WTC11 (cell line): ENCODE data around the gene AGER.

Source experiments
- NR3C1 ChIP-seq: sonication (generic); formaldehyde crosslinking; conservative IDR thresholded peaks from 2 replicates; pipeline ENCODE4 v1.8.1; 2023; ENCODE audit warnings: low read depth, mild to moderate bottlenecking, missing genetic modification reagents
- SOX15 ChIP-seq: fragments of 250-450 bp; sonication (Bioruptor Pico); IDR thresholded peaks from 2 replicates; pipeline ENCODE4 v1.9.0; 2021; ENCODE audit warnings: mild to moderate bottlenecking
- SP1 ChIP-seq: sonication (generic); formaldehyde crosslinking; conservative IDR thresholded peaks from 2 replicates; pipeline ENCODE4 v1.8.1; 2022; ENCODE audit warnings: missing genetic modification reagents
- TCF7 ChIP-seq: sonication (generic); formaldehyde crosslinking; IDR thresholded peaks from 2 replicates; pipeline ENCODE4 v1.8.0; 2022; ENCODE audit warnings: mild to moderate bottlenecking, low read depth, missing genetic modification reagents, moderate library complexity
- TEAD1 ChIP-seq: sonication (generic); formaldehyde crosslinking; IDR thresholded peaks from 2 replicates; pipeline ENCODE4 v1.8.0; 2022; ENCODE audit warnings: mild to moderate bottlenecking, missing genetic modification reagents
- TEAD4 ChIP-seq: sonication (generic); formaldehyde crosslinking; IDR thresholded peaks from 2 replicates; pipeline ENCODE4 v1.8.0; 2022; ENCODE audit warnings: mild to moderate bottlenecking, missing genetic modification reagents
- TF ChIP-seq, protein P1 (sequence below): fragments of 200-600 bp; IDR thresholded peaks from 2 replicates; pipeline ENCODE4 v1.8.0; 2022; ENCODE audit warnings: antibody characterized with exemption
- TF ChIP-seq, protein P2 (sequence below): sonication (generic); formaldehyde crosslinking; IDR thresholded peaks from 2 replicates; pipeline ENCODE4 v1.8.0; 2022; ENCODE audit warnings: missing genetic modification reagents
- TF ChIP-seq, protein P3 (sequence below): sonication (generic); formaldehyde crosslinking; IDR thresholded peaks from 2 replicates; pipeline ENCODE4 v1.8.0; 2022; ENCODE audit warnings: mild to moderate bottlenecking, missing genetic modification reagents
- TF ChIP-seq, protein P4 (sequence below): sonication (generic); formaldehyde crosslinking; IDR thresholded peaks from 2 replicates; pipeline ENCODE4 v1.8.0; 2022; ENCODE audit warnings: mild to moderate bottlenecking, missing genetic modification reagents
- TF ChIP-seq, protein P5 (sequence below): fragments of 250-450 bp; sonication (Bioruptor Pico); IDR thresholded peaks from 2 replicates; pipeline ENCODE4 v2.1.2; 2022; ENCODE audit warnings: mild to moderate bottlenecking, moderate library complexity
- TF ChIP-seq, protein P6 (sequence below): sonication (generic); formaldehyde crosslinking; IDR thresholded peaks from 2 replicates; pipeline ENCODE4 v1.8.1; 2023; ENCODE audit warnings: mild to moderate bottlenecking, missing genetic modification reagents
- TF ChIP-seq, protein P7 (sequence below): sonication (generic); formaldehyde crosslinking; IDR thresholded peaks from 2 replicates; pipeline ENCODE4 v1.8.0; 2023; ENCODE audit warnings: mild to moderate bottlenecking, missing genetic modification reagents

DNA sequence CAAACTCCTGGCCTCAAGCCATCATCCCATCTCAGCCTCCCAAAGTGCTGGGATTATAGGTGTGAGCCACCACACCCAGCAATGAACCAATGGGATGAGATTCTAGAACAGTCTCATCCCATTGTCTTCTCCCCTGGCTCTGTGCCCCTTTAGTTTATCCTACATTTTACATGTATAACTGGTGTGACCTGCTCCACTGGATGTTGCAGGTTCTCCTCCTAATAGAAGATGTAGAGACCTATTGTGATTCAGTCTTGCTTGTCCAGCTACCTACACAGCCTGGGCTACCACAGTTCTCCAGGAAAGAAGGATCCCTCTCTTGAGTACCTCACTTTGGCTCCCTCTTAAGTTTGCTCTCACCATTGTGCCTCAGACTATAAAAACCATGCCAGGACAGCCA, 51.9 kb downstream of the AGER start:
- TF ChIP-seq, protein P1, sequence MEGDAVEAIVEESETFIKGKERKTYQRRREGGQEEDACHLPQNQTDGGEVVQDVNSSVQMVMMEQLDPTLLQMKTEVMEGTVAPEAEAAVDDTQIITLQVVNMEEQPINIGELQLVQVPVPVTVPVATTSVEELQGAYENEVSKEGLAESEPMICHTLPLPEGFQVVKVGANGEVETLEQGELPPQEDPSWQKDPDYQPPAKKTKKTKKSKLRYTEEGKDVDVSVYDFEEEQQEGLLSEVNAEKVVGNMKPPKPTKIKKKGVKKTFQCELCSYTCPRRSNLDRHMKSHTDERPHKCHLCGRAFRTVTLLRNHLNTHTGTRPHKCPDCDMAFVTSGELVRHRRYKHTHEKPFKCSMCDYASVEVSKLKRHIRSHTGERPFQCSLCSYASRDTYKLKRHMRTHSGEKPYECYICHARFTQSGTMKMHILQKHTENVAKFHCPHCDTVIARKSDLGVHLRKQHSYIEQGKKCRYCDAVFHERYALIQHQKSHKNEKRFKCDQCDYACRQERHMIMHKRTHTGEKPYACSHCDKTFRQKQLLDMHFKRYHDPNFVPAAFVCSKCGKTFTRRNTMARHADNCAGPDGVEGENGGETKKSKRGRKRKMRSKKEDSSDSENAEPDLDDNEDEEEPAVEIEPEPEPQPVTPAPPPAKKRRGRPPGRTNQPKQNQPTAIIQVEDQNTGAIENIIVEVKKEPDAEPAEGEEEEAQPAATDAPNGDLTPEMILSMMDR, result no peak
- TF ChIP-seq, protein P2, sequence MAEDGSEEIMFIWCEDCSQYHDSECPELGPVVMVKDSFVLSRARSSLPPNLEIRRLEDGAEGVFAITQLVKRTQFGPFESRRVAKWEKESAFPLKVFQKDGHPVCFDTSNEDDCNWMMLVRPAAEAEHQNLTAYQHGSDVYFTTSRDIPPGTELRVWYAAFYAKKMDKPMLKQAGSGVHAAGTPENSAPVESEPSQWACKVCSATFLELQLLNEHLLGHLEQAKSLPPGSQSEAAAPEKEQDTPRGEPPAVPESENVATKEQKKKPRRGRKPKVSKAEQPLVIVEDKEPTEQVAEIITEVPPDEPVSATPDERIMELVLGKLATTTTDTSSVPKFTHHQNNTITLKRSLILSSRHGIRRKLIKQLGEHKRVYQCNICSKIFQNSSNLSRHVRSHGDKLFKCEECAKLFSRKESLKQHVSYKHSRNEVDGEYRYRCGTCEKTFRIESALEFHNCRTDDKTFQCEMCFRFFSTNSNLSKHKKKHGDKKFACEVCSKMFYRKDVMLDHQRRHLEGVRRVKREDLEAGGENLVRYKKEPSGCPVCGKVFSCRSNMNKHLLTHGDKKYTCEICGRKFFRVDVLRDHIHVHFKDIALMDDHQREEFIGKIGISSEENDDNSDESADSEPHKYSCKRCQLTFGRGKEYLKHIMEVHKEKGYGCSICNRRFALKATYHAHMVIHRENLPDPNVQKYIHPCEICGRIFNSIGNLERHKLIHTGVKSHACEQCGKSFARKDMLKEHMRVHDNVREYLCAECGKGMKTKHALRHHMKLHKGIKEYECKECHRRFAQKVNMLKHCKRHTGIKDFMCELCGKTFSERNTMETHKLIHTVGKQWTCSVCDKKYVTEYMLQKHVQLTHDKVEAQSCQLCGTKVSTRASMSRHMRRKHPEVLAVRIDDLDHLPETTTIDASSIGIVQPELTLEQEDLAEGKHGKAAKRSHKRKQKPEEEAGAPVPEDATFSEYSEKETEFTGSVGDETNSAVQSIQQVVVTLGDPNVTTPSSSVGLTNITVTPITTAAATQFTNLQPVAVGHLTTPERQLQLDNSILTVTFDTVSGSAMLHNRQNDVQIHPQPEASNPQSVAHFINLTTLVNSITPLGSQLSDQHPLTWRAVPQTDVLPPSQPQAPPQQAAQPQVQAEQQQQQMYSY (CRISPR knock-in tag), result no peak
- TF ChIP-seq, protein P3, sequence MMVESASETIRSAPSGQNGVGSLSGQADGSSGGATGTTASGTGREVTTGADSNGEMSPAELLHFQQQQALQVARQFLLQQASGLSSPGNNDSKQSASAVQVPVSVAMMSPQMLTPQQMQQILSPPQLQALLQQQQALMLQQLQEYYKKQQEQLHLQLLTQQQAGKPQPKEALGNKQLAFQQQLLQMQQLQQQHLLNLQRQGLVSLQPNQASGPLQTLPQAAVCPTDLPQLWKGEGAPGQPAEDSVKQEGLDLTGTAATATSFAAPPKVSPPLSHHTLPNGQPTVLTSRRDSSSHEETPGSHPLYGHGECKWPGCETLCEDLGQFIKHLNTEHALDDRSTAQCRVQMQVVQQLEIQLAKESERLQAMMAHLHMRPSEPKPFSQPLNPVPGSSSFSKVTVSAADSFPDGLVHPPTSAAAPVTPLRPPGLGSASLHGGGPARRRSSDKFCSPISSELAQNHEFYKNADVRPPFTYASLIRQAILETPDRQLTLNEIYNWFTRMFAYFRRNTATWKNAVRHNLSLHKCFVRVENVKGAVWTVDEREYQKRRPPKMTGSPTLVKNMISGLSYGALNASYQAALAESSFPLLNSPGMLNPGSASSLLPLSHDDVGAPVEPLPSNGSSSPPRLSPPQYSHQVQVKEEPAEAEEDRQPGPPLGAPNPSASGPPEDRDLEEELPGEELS (CRISPR knock-in tag), result no peak
- TF ChIP-seq TCF7 (CRISPR knock-in tag) (no peak), NR3C1 (CRISPR knock-in tag) (no peak), TEAD1 (no peak), SOX15 (CRISPR knock-in tag) (no peak), TEAD4 (CRISPR knock-in tag) (no peak), SP1 (CRISPR knock-in tag) (no peak)
- TF ChIP-seq, protein P4, sequence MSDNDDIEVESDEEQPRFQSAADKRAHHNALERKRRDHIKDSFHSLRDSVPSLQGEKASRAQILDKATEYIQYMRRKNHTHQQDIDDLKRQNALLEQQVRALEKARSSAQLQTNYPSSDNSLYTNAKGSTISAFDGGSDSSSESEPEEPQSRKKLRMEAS, result no peak
- TF ChIP-seq, protein P5, sequence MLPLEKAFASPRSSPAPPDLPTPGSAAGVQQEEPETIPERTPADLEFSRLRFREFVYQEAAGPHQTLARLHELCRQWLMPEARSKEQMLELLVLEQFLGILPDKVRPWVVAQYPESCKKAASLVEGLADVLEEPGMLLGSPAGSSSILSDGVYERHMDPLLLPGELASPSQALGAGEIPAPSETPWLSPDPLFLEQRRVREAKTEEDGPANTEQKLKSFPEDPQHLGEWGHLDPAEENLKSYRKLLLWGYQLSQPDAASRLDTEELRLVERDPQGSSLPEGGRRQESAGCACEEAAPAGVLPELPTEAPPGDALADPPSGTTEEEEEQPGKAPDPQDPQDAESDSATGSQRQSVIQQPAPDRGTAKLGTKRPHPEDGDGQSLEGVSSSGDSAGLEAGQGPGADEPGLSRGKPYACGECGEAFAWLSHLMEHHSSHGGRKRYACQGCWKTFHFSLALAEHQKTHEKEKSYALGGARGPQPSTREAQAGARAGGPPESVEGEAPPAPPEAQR (CRISPR knock-in tag), result no peak
- TF ChIP-seq, protein P6, sequence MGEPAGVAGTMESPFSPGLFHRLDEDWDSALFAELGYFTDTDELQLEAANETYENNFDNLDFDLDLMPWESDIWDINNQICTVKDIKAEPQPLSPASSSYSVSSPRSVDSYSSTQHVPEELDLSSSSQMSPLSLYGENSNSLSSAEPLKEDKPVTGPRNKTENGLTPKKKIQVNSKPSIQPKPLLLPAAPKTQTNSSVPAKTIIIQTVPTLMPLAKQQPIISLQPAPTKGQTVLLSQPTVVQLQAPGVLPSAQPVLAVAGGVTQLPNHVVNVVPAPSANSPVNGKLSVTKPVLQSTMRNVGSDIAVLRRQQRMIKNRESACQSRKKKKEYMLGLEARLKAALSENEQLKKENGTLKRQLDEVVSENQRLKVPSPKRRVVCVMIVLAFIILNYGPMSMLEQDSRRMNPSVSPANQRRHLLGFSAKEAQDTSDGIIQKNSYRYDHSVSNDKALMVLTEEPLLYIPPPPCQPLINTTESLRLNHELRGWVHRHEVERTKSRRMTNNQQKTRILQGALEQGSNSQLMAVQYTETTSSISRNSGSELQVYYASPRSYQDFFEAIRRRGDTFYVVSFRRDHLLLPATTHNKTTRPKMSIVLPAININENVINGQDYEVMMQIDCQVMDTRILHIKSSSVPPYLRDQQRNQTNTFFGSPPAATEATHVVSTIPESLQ, result no peak
- TF ChIP-seq, protein P7, sequence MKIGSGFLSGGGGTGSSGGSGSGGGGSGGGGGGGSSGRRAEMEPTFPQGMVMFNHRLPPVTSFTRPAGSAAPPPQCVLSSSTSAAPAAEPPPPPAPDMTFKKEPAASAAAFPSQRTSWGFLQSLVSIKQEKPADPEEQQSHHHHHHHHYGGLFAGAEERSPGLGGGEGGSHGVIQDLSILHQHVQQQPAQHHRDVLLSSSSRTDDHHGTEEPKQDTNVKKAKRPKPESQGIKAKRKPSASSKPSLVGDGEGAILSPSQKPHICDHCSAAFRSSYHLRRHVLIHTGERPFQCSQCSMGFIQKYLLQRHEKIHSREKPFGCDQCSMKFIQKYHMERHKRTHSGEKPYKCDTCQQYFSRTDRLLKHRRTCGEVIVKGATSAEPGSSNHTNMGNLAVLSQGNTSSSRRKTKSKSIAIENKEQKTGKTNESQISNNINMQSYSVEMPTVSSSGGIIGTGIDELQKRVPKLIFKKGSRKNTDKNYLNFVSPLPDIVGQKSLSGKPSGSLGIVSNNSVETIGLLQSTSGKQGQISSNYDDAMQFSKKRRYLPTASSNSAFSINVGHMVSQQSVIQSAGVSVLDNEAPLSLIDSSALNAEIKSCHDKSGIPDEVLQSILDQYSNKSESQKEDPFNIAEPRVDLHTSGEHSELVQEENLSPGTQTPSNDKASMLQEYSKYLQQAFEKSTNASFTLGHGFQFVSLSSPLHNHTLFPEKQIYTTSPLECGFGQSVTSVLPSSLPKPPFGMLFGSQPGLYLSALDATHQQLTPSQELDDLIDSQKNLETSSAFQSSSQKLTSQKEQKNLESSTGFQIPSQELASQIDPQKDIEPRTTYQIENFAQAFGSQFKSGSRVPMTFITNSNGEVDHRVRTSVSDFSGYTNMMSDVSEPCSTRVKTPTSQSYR (CRISPR knock-in tag), result no peak
